ENCODE measurements around the gene CDK16. TPM values are rescaled to one million over a fixed set of nuclear protein-coding genes. Genes with fewer than 3 reads are reported as not detected.

The CDK16 gene
- total RNA-seq, 1 experiment from 2014 or later: 134 TPM

- ChIA-PET CTCF (no interaction called here), POLR2A (no interaction called here)
- H3K36me3 ChIP-seq (ENCODE audit: control insufficient read depth, insufficient read depth, low read length): peaks cover 23% of the 10 kb centered on the region
- no peaks in the 10 kb centered on the region for H3K9me3 ChIP-seq (ENCODE audit: control insufficient read depth, insufficient read depth, low read depth, low read length)
- no peak overlapping the region for H3K4me3 ChIP-seq (ENCODE audit: low read depth in 2 of 2, low read length in 2 of 2)
- no peaks in the 10 kb centered on the region; the same call in 1 of the 2 replicates for H3K4me1 ChIP-seq (ENCODE audit: control insufficient read depth, insufficient read depth, low read length)
- no peaks in the 10 kb centered on the region for H3K27me3 ChIP-seq (ENCODE audit: control insufficient read depth, insufficient read depth, low read length)
- BruUV-seq (replicated peaks): no TSS peak
- ATAC-seq: no peak
- no peak for DNase-seq (ENCODE audit: low read depth, low spot score)
- no peak for TF ChIP-seq POLR2AphosphoS5 (IDR thresholded peaks at IDR 0.05; ENCODE audit: low read depth, low read length)
- no peak for TF ChIP-seq CTCF (IDR thresholded peaks at IDR 0.05)
- TF ChIP-seq REST (IDR thresholded peaks at IDR 0.05; ENCODE audit: insufficient read depth in 1 of 2, low read depth in 2 of 2, low read length in 1 of 2): no peak
- TF ChIP-seq SIN3A (IDR thresholded peaks at IDR 0.05; ENCODE audit: borderline replicate concordance, insufficient read depth, low read depth, low read length): no peak
- no peak for TF ChIP-seq TCF7L2 (IDR thresholded peaks at IDR 0.05; ENCODE audit: low read depth, low read length)
- intact Hi-C loops (cut with micrococcal nuclease; ENCODE audit: unreplicated experiment) (no loop called here), in situ Hi-C loops (cut with HindIII; ENCODE audit: low pct_unique_long_range_greater_than_20kb, low sequenced_read_pairs) (no loop called here)
- no peak overlapping the region for H3K27ac ChIP-seq (ENCODE audit: low read length)
Observed at GRCh38 chrX:47202877-47203276, 15.6 kb upstream of the CDK16 start.

- BruUV-seq (replicated peaks): no TSS peak
- intact Hi-C loops (cut with micrococcal nuclease; ENCODE audit: unreplicated experiment): no loop called here
- no peak for DNase-seq (ENCODE audit: low read depth, low spot score)
- H3K4me1 ChIP-seq (ENCODE audit: control insufficient read depth, insufficient read depth, low read length): no peaks in the 10 kb centered on the region; the same call in 1 of the 2 replicates
- ChIA-PET POLR2A (no interaction called here), CTCF (no interaction called here)
- no peaks in the 10 kb centered on the region for H3K27me3 ChIP-seq (ENCODE audit: control insufficient read depth, insufficient read depth, low read length)
- in situ Hi-C loops (cut with HindIII; ENCODE audit: low pct_unique_long_range_greater_than_20kb, low sequenced_read_pairs): no loop called here
- peak; percentile 40; the same call in 1 of the 2 replicates for ATAC-seq
- no peak overlapping the region for H3K27ac ChIP-seq (ENCODE audit: low read length)
- no peaks in the 10 kb centered on the region for H3K9me3 ChIP-seq (ENCODE audit: control insufficient read depth, insufficient read depth, low read depth, low read length)
- TF ChIP-seq POLR2AphosphoS5 (IDR thresholded peaks at IDR 0.05; ENCODE audit: low read depth, low read length) (no peak), CTCF (IDR thresholded peaks at IDR 0.05) (peak; percentile 29; the same call in 1 of the 2 replicates)
- peaks cover 21% of the 10 kb centered on the region for H3K36me3 ChIP-seq (ENCODE audit: control insufficient read depth, insufficient read depth, low read length)
- H3K4me3 ChIP-seq (ENCODE audit: low read depth in 2 of 2, low read length in 2 of 2): no peak overlapping the region
Observed at GRCh38 chrX:47204970-47205369, 13.5 kb upstream of the CDK16 start.

Data from Panc1 (cell line).